Ecto neural progenitor cell (in vitro differentiated cells): ENCODE results near the gene GULP1.
"Not testable (repeated sequence)": the region's sequence is repeated elsewhere in the genome, so short reads cannot be mapped to it uniquely, and the experiment has no call there.

ENCODE experiments used
- DNase-seq: peaks from one replicate; pipeline ENCODE4 v3.0.0-alpha.2; 2018; ENCODE audit warnings: low spot score

GULP1 gene

DNA sequence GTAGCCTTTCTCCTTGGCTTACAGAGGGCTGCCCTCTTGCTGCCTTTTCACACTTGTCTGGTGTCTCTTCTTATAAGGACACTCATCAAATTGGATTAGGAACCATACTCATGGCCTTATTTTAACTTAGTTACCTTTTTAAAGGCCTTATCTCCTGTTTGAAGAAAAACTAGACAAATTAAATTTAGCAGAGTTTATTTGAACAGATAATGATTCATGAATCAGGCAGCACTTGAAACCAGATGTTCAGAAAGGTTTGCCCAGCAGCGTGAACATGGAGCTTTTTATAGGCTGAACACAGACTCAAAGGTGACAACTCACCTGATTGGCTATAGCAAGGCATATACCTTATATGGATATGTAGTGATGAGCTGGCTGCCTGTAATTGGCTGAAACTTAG, 238.0 kb downstream of the GULP1 start:
- no peak for DNase-seq

DNA sequence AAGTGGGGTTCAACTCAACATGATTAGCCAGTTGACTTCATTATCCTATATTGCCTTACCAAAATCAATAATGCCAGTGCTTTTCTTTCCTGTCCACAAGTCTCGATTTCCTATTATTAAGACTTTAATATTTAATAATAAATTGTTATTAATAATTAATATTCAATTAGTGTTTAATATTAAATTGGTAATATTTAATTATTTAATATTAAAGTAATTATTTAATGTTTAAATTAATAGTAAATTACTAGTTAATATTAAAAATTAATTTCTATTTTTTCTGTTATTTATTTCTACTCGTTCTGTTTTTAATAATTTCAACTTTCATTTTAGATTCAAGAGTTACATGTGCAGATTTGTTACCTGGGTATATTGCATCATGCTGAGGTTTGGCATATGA, 243.2 kb downstream of the GULP1 start:
- DNase-seq, result no peak

DNA sequence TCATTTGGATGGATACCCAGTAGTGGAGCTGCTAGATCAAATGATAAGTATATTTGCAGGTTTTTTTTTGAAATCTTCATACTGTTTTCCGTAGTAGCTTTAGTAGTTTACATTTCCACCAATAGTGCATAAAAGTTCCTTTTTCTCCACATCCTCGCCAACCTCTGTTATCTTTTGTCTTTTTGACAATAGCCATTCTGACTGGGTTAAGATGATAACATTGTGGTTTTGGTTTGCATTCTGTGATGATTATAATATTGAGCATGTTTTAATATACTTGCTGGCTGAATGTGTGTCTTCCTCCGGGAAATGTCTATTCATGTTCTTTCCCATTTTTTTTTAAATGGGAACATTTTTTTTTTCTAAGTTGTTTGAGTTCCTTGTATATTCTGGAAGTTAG, 260.0 kb downstream of the GULP1 start:
- no peak for DNase-seq

DNA sequence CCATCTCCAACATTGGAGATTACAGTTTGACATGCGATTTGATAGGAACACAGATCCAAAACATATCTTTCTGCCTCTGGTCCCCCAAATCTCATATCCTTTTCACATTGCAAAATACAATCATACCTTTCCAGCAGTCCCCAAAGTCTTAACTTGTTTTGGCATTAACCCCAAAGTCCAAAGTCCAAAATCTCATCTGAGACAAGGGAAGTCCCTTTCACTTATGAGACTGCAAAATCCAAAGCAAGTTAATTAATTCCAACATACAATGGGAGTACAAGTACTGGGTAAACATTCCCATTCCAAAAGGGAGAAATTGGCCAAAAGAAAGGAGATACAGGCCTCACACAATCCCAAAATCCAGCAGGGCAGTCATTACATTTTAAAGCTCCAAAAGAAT, 265.4 kb downstream of the GULP1 start:
- no peak for DNase-seq

DNA sequence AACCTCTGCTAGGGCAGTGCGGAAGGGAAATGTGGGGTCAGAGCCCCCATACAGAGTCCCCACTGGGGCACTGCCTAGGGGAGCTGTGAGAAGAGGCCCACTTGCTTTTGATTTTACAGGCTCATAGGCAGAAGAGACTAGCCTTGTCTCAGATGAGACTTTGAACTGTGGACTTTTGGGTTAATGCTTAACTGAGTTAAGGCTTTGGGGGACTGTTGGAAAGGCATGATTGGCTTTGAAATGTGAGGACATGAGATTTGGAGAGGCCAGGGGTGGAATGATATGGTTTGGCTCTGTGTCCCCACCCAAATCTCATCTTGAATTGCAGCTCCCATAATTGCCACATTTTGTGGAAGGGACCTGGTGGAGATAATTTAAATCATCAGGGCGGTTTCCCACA, 267.8 kb downstream of the GULP1 start:
- DNase-seq, result not testable (repeated sequence)

DNA sequence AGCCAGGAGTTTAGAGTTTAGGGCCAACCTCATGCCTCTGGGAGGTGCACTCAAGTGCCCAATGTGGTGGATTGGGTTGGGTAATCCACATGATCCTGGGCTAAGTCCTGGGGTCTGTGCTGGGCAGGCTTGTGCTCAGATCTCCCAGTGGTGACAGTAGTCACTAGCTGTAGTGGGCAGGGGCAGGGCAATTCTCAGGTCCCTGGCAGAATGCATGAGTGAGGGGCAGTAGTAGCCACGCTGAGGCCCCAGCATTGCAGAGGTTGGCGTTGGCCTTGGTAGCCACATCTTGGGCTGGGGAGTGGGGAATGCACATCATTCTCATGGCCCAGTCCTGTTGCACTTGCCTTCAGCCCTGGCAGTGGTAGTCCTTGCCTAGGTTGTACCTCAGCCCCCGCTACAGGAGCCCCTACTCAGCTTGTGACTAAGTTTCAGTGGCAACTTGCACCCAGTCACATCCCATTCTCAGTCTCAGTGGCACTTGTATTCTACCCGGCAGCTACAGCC, 269.9 kb downstream of the GULP1 start:
- DNase-seq, result no peak

DNA sequence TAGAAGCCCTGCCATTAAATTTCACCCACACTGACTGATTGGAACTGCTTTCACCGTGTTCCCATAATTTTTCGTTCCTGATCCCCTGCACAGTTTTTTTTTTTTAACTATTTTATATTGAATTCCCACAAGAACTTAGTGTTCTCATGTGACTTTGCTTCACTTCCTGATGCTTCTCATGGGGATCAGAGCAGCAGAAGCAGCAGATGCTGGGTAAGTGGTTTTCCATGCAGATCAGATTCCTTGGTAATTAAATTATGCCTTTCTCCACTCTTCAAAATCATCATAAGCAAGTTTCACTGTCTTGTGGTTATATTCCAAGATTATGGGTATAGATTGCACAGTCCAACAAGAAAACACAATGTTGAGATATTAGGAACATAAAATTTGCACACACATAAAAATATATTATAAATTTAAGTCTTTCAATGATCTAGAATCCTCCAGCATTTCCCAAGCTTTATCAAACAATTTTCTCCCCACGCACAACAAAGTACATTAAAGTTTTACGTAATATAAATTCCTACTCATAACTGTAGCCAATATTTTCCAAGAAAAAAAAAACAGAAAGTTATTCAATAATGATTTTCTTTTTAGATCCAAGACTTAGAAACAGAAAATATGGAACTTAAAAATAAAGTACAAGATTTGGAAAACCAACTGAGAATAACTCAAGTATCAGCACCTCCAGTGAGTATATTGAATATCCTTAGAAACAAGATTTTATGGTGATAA, 277.9 kb downstream of the GULP1 start:
- no peak for DNase-seq

DNA sequence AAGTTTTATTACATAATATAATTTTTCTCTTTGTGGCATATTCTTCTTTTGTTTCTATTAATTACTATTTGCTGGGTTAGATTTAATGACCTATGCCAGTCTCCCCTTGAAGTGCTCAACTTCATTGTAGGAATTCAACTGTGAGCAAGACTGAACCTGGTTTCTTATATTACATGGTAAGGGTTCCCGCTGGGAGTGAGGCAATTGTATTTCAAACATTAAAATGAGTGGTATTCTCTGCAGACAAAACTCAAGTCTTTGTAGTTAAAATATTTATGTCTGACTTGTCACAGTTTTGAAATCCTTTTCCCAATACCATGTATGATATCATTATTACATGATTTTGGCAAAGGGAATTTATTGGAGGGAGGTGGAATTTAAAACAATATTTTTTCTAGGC, 278.7 kb downstream of the GULP1 start:
- DNase-seq, result no peak

DNA sequence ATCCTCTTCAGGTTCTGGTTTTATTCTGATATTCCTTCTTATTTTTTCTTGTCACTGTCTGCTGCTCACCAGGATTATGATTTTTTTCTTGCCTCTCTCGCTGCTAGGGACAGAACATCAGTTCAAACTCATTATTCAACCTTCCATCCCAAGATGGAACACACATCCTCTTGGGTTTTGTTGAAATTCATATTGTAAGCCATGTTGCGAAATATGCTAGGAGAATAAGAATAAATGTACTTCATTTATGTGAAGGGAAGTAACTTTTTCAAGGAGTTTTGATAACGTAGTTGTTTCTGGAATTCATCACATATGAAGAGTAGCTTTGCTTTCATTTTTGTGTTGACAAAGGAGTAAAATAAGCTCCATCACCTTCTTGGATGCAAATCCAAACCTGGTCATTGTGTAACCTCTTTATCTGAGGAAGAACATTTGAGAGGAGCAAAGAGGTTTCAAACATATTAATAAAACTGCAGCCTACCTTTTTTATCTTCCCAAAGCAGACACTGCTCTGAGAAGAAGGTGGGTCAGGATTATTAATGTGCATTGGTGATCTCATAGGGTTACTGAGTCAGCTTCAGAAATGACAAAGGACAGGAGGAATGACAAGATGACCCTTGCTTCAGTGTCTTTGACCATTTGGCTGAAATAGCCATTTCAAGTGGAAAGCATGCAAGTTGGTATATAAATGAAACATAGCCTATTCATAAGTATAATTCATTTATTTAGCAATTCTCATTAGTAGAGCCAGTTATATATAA, 280.0 kb downstream of the GULP1 start:
- DNase-seq, result no peak

DNA sequence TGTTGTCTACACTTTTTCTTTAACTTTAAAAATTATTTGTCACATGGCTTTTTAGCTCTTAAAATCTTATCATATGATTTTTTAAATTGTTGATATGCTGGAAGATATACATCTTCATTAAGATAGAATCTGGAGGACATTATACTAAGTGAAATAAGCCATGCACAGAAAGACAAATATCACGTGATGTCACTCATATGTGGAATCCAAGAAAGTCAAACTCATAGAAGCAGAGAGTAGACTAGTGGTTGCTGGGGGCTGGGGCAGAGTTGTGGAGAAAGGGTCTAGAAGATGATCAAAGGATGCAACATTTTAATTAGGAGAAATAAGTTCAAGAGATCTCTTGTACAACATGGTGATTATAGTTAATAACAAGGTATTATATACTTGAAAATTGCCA, 280.9 kb downstream of the GULP1 start:
- DNase-seq, result no peak

DNA sequence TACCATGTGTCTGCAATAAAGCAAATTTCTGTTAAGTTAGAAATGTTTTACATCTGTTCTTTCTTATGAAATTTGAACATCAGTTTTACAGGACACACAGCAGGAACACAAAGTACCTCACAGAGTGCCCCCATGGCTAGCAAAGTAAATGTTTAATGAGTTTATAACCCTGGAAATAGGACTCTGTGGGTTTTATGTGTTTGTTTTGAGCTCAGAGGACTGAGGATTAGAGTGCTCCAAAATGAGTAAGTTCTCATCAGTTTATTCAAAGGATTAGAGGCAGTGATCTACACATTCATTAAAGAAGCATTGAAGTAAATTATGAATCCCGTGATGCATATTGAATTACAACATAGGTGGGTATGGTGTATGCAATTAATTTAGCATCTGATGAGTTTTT, 281.8 kb downstream of the GULP1 start:
- no peak for DNase-seq

DNA sequence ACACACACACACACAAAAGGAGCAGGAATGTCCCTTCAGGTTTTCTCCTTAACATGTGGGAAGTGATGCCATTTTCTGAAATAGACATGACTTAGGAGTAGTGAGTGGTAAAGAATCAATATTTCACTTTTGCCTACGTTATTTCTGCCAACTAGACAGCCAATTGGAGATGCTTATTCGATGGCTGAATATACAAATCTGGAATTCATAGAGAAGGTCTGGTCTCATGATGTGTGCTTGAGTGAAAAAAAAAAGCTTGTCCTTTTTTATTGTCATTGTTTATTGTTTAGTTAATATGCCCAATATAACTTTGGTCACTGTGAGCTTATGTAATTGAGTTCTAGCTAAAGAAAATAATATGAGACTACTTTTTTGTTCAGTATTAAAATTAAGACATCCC, 284.3 kb downstream of the GULP1 start:
- no peak for DNase-seq

DNA sequence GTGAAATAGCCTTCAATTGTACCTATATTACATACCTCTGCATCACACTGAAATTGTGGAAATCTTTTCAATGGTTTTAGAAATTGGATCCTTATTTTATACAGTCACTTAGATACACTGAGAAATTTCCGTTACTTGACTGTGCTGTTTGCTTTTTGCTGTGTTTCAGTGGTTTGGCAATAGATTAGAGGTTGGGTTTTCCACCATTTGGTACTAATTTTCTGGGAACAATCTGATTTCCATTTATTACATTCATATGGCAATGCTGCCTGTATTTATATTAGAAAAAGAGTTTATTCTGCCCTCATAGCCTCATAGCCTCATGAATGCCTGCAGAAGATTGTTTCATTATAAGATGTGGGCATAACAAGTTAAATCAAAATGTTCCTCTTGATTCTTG, 285.0 kb downstream of the GULP1 start:
- DNase-seq, result no peak

DNA sequence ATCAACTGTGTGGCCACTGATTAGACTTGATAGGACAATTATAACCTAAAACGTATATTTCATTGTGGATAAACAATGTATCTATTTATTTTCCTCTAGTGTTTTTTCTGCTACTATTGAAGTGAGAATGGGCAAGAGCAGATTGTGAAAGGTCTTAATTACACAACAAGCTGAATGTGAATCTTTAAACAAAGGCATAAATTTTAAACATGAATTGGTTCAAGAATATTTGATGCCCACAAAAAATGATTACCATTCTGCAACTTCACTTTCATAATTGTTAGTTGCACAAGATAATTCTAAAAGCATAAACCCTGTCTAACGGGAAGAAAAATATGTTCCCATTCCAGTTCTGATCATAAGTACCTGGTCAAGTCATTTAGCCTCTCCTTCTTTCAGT, 285.6 kb downstream of the GULP1 start:
- DNase-seq, result no peak

DNA sequence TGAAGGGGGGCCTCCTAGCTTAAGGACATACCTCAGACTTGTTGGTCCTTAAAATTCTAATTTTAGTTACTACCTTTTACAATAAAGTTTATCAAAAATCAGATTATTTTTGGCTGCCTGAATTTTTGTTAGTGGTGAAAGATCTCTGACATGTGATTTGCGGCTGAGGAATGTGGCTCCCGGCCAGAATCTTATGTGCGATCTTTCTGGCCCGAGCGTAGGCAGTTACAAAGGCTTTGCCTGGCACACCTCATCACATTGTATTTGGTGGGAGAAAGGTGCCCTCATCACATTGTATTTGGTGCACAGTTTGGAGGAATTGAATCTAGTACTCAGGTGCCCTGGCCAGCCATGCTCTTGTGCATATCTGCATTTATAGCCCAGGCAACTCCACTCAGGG, 289.1 kb downstream of the GULP1 start:
- DNase-seq, result no peak

DNA sequence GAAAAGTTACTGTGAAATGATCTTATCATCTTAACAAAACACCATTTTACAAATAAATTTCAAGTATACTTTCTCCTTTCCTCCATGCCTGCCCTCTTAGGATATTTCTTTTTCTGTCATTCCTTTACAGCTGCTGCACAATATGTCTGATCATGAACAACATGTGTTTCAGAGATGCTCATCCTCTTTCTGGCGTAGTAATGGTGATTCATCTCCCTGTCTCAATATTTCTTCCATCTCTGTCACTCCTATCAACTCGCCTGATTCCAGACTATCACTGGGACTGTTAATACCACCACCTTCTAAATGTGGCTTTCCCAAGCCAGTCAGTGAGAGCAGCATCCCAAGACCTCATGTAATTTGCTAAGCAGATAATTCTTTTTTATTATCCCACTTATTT, 290.5 kb downstream of the GULP1 start:
- no peak for DNase-seq

DNA sequence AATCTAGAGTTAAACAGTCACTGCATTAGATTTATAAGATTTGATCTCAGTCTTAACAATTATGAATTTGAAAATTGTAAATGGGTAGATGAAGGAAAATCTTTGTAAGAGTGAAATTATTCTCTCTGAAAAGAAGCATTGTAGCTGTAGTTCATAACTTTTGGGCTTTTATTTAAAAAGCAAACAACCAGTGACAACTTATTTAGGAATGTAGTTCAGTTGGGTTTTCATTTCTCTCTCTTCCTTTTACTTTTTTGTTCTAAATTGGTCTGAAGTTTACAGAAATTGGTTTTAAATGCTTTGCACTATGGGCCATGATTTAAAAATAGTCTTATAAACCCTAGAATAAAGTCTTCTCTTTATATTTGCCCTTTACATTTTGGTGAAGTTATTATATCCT, 296.6 kb downstream of the GULP1 start:
- no peak for DNase-seq

DNA sequence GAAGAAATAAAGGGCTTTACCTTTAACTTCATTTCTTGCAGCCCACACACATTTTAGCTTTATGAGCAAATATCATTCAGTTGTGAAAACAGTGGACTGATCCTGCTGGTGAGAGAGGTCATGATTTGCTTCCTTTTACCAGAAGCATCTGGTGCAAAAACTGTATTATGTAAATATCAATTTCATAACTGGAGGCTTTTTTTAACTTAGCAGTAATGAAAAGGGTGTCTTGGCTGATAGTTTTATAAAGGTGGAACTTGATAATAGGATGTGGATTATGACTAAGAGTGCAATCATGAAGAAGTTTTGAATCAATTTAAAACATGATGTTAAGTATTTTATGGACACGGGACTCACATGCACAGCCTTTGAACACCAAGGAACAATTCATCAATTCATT, 304.4 kb downstream of the GULP1 start:
- DNase-seq, result no peak

DNA sequence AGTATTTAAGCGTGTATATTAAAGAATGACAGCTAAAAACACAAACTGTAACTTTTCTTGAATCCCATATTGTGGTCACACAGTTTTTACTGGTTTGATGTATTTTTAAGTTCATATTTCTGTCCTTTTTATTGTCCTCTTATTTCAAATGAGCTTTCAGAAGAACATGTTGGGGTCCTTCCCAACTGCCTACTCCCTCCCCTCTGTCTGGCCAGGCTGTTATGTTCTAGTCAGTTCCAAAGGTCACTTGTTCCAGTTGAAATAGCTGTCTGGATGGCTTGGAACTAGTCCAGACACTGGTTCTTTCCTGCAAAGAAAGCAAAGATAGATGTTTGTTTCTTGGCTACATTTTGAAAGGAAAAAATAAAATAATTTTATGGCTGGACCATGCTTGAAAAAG, 306.9 kb downstream of the GULP1 start:
- no peak for DNase-seq

DNA sequence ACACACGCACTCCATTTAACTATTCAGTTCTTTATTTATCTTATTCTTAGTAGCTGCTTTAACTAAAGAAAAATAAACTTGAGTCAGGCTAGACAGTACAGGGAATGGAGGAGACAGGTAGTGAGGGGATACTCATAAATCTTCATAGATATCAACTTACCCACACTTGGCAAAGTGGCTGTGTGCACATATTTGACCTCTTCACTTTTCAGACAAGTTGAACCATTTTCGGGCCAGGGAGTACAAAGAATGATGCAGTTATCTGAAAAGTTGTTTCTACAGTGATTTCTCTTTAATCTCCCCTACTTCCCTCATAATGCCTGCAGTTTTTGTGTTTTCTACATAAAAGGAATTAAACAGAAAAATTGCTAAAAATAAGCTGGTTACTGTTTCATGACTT, 307.5 kb downstream of the GULP1 start:
- DNase-seq, result no peak

DNA sequence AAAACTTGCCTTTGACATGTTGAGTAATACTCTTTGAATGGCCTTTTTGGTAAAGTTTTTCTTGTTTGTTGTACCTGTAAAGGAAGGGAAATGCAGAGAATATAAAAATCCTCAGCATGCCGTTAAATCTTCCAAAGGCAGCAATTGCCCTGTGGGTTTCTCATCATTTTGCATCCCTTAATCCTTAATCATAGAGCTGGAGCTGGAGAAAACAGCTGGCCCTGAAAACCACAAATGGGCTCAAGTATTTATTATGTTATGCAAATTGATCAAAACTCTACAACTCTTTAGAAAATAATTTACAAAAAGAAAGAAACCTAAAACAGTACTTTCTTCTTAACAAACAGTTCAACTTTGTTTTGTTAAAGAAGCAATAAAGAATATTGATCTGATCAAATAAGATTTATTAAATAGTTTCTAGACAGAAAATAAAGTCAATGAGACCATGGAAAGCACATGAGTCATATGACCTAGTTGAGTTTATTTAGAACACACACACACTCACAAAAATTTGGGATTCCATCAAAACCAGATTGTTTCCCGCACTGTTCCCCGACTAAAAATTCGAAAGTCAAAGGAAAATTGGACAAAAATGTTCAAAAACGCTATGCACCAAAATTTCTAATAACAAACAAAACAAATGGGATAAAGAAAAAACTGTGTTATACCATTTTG, 309.0 kb downstream of the GULP1 start:
- DNase-seq, result no peak

DNA sequence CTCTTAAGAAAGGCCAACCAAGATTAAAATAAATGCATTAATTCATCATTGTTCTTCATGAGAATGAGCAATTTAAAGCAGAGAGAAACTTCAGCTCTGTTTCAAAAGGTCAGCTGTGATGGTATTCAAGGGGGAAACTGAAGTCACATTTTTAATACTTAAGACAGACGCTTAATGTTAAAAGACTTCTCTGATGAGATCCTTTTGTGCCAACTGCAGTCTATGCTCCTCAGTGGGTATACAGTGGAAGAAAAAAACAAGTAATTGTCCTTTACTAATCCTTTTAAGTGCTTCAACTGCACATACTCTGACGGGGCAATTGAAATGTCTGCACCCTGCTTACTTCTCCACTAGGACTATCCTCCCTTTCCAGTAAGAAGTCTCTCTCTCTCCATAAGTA, 309.7 kb downstream of the GULP1 start:
- DNase-seq, result no peak

DNA sequence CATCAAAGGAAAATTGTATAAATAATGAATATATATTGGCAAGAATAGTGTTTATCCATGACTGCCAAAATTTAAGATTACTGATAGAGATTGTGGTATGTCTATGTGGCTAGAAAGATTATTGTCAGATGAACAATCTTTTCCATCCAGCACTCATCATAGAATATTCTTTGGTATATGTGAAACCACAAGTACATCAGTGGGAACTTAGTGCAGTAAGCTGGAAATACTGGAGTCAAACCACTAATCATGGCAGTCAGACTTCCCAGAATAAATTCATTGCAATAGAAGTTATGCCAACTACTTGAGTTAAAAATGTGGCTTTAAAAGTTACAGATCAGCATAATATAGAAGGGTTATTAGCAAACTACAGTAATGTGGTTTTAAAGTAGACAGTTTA, 310.3 kb downstream of the GULP1 start:
- no peak for DNase-seq
